H1 (cell line): Measurements from ENCODE around the gene CPNE4. TPM values are rescaled to one million over a fixed set of nuclear protein-coding genes. Genes with fewer than 3 reads are reported as not detected.

Experiments
- CTCF ChIA-PET: fragments of 300-600 bp; sonication (Branson Sonifier 250); formaldehyde crosslinking; loops from one replicate; lab custom pipeline; 2021; ENCODE audit not compliant: partially characterized antibody; lab: Charles Lee
- POLR2A ChIA-PET: fragments of 300-600 bp; sonication (Branson Sonifier 250); formaldehyde crosslinking; loops from one replicate; lab custom pipeline; 2021; ENCODE audit warnings: inconsistent platforms; ENCODE audit not compliant: partially characterized antibody; lab: Charles Lee
- DNase-seq, 2 experiments: peaks; one replicate each; pipeline versions ENCODE4 v3.0.0 to v3.0.0-alpha.2; 2010 to 2022; ENCODE audit warnings: low spot score in 2 of 2, low read depth in 1 of 2, mixed read lengths in 1 of 2
- FAIRE-seq: peaks from 2 replicates; lab custom pipeline; 2011; peaks lifted over from hg19 to GRCh38; lab: Jason Lieb, UNC
- H2AFZ ChIP-seq: 2 replicates; pipeline ENCODE4 v1.8.1; 2012; ENCODE audit warnings: low read length, inconsistent platforms
- H2AK5ac ChIP-seq: 2 replicates; pipeline ENCODE4 v1.6.1; 2013; ENCODE audit warnings: low read depth, low read length
- H2BK120ac ChIP-seq: replicated peaks from 2 replicates; pipeline ENCODE3; 2013; ENCODE audit warnings: low read depth, low read length, inconsistent platforms
- H2BK12ac ChIP-seq: 2 replicates; pipeline ENCODE4 v1.6.1; 2013; ENCODE audit warnings: low read depth, low read length
- H2BK15ac ChIP-seq: 2 replicates; pipeline ENCODE4 v1.6.1; 2013; ENCODE audit warnings: low read length
- H2BK20ac ChIP-seq: 2 replicates; pipeline ENCODE4 v1.6.1; 2013; ENCODE audit warnings: low read length
- H2BK5ac ChIP-seq: 2 replicates; pipeline ENCODE4 v1.6.1; 2013; ENCODE audit warnings: low read depth, low read length
- H3K14ac ChIP-seq: 2 replicates; pipeline ENCODE4 v1.6.1; 2013; ENCODE audit warnings: inconsistent platforms; ENCODE audit not compliant: insufficient read length
- H3K18ac ChIP-seq: 2 replicates; pipeline ENCODE4 v1.6.1; 2013; ENCODE audit warnings: low read length; ENCODE audit errors: extremely low read depth
- H3K23ac ChIP-seq: 2 replicates; pipeline ENCODE4 v1.6.1; 2013; ENCODE audit warnings: inconsistent platforms; ENCODE audit not compliant: insufficient read length
- H3K23me2 ChIP-seq: 2 replicates; pipeline ENCODE4 v1.6.1; 2013; ENCODE audit warnings: low read depth, low read length
- H3K27ac ChIP-seq: 2 replicates; pipeline ENCODE4 v1.6.1; 2011; ENCODE audit warnings: low read depth, low read length, inconsistent platforms
- H3K27me3 ChIP-seq, 4 experiments: replicated peaks in 1 of 4; 1 replicate in 1 of 4; 2 replicates in 3 of 4; pipeline versions ENCODE4 v1.6.1 to v1.8.1; 2011 to 2013; ENCODE audit warnings: low read length in 3 of 4, mild to moderate bottlenecking in 3 of 4, inconsistent platforms in 2 of 4, mixed read lengths in 2 of 4, moderate library complexity in 1 of 4; ENCODE audit not compliant: control insufficient read depth in 3 of 4, insufficient read depth in 3 of 4; ENCODE audit errors: extremely low read depth in 1 of 4
- H3K36me3 ChIP-seq, 4 experiments: 2 replicates each; pipeline versions ENCODE4 v1.6.1 to v1.8.1; 2011 to 2013; ENCODE audit warnings: mild to moderate bottlenecking in 4 of 4, low read length in 3 of 4, moderate library complexity in 2 of 4, control low read depth in 1 of 4, inconsistent platforms in 1 of 4; ENCODE audit not compliant: insufficient read depth in 4 of 4, control insufficient read depth in 2 of 4
- H3K4ac ChIP-seq: replicated peaks from 2 replicates; pipeline ENCODE3; 2013; ENCODE audit warnings: low read length, low read depth, mixed read lengths, inconsistent platforms; ENCODE audit not compliant: insufficient read length
- H3K4me1 ChIP-seq, 4 experiments: replicated peaks in 1 of 4; 1 replicate in 1 of 4; 2 replicates in 3 of 4; pipeline versions ENCODE4 v1.6.1 to v1.8.1; 2011 to 2013; ENCODE audit warnings: low read length in 3 of 4, inconsistent platforms in 2 of 4, mixed read lengths in 1 of 4; ENCODE audit not compliant: insufficient read depth in 4 of 4, control insufficient read depth in 3 of 4
- H3K4me2 ChIP-seq, 2 experiments: 2 replicates each; pipeline versions ENCODE4 v1.6.1 to v1.8.1; 2011 to 2013; ENCODE audit warnings: low read depth in 2 of 2, low read length in 2 of 2, control low read depth in 1 of 2, inconsistent platforms in 1 of 2, mild to moderate bottlenecking in 1 of 2; ENCODE audit not compliant: insufficient read depth in 1 of 2
- H3K4me3 ChIP-seq, 4 experiments: fragments of 200-600, 300-600 bp in 1 of 4; sonication (generic), shearing (Covaris generic), sonication (Bioruptor Twin) in 1 of 4; 2 replicates each; pipeline versions ENCODE4 v1.5.1 to v1.8.1; 2011 to 2016; ENCODE audit warnings: low read length in 4 of 4, low read depth in 3 of 4, control low read depth in 2 of 4, inconsistent platforms in 2 of 4, mild to moderate bottlenecking in 2 of 4, mixed read lengths in 1 of 4, moderate library complexity in 1 of 4; ENCODE audit not compliant: insufficient read depth in 2 of 4; ENCODE audit errors: extremely low read depth in 1 of 4
- H3K56ac ChIP-seq: replicated peaks from 2 replicates; pipeline ENCODE3; 2013; ENCODE audit warnings: low read depth, mild to moderate bottlenecking, mixed read lengths, low read length, inconsistent platforms; ENCODE audit not compliant: insufficient read length
- H3K79me1 ChIP-seq: 2 replicates; pipeline ENCODE4 v1.6.1; 2013; ENCODE audit warnings: low read depth, low read length, control low read depth
- H3K79me2 ChIP-seq, 2 experiments: 2 replicates each; pipeline versions ENCODE4 v1.6.1 to v1.8.1; 2012 to 2013; ENCODE audit warnings: low read length in 2 of 2, mild to moderate bottlenecking in 2 of 2, inconsistent platforms in 1 of 2; ENCODE audit not compliant: insufficient read depth in 2 of 2, control insufficient read depth in 1 of 2
- H3K9ac ChIP-seq, 4 experiments: replicated peaks in 1 of 4; 1 replicate in 1 of 4; 2 replicates in 3 of 4; pipeline versions ENCODE4 v1.6.1 to v1.8.1; 2011 to 2013; ENCODE audit warnings: low read depth in 3 of 4, low read length in 3 of 4, control low read depth in 2 of 4, mild to moderate bottlenecking in 2 of 4, moderate library complexity in 2 of 4, inconsistent platforms in 1 of 4; ENCODE audit errors: extremely low read depth in 1 of 4
- H3K9me3 ChIP-seq, 2 experiments: 2 replicates each; pipeline versions ENCODE4 v1.6.1 to v1.8.1; 2012 to 2013; ENCODE audit warnings: mild to moderate bottlenecking in 2 of 2, moderate library complexity in 2 of 2, control low read depth in 1 of 2, inconsistent platforms in 1 of 2, low read depth in 1 of 2, low read length in 1 of 2, mixed read lengths in 1 of 2; ENCODE audit not compliant: insufficient read depth in 2 of 2
- H4K20me1 ChIP-seq, 2 experiments: replicated peaks in 1 of 2; 2 replicates each; pipeline versions ENCODE3 to v1.8.1; 2011 to 2013; ENCODE audit warnings: inconsistent platforms in 2 of 2, low read length in 2 of 2, mild to moderate bottlenecking in 1 of 2; ENCODE audit not compliant: insufficient read depth in 2 of 2, control insufficient read depth in 1 of 2
- H4K5ac ChIP-seq: 2 replicates; pipeline ENCODE4 v1.6.1; 2013; ENCODE audit warnings: low read length, low read depth, mixed read lengths, inconsistent platforms; ENCODE audit not compliant: insufficient read length
- H4K8ac ChIP-seq: 2 replicates; pipeline ENCODE4 v1.8.0; 2013; ENCODE audit warnings: mild to moderate bottlenecking, moderate library complexity, low read length, inconsistent platforms; ENCODE audit not compliant: insufficient read depth; ENCODE audit errors: extremely low read depth
- H4K91ac ChIP-seq: replicated peaks from 2 replicates; pipeline ENCODE3; 2013; ENCODE audit warnings: low read length, mixed read lengths, inconsistent platforms; ENCODE audit not compliant: insufficient read length
- EGR1 ChIP-seq: IDR thresholded peaks from 2 replicates; pipeline ENCODE4 v1.6.1; 2011; ENCODE audit warnings: low read depth, low read length, borderline replicate concordance
- GABPA ChIP-seq: IDR thresholded peaks from 2 replicates; pipeline ENCODE4 v1.6.1; 2011; ENCODE audit warnings: mild to moderate bottlenecking, low read length, moderate library complexity, borderline replicate concordance; ENCODE audit not compliant: insufficient read depth
- NANOG ChIP-seq: IDR thresholded peaks from 2 replicates; pipeline ENCODE4 v1.6.1; 2011; ENCODE audit warnings: low read length, low read depth, mild to moderate bottlenecking, inconsistent platforms; ENCODE audit not compliant: insufficient read depth, poor library complexity, severe bottlenecking
- POLR2A ChIP-seq, 2 experiments: IDR thresholded peaks; 1 replicate in 1 of 2; 2 replicates in 1 of 2; pipeline ENCODE4 v1.6.1; 2011; ENCODE audit warnings: low read depth in 2 of 2, low read length in 2 of 2, mild to moderate bottlenecking in 2 of 2; ENCODE audit errors: control extremely low read depth in 1 of 2
- TAF1 ChIP-seq: IDR thresholded peaks from 2 replicates; pipeline ENCODE4 v1.6.1; 2011; ENCODE audit warnings: mild to moderate bottlenecking, low read depth, low read length
- WGBS, 2 experiments: shearing (Covaris generic) in 1 of 2; methylation state at CpG; one replicate each; pipeline versions ENCODE4 v1.1.6 to v1.1.7; 2013 to 2015; ENCODE audit warnings: low lambda C conversion rate in 2 of 2, mixed read lengths in 2 of 2, inconsistent platforms in 1 of 2, low coverage in 1 of 2, missing lambda C conversion rate in 1 of 2; ENCODE audit not compliant: insufficient replicate concordance in 2 of 2, insufficient coverage in 1 of 2, insufficient read length in 1 of 2; ENCODE audit errors: extremely low coverage in 1 of 2, missing lambda C conversion rate in 1 of 2; 5-methylcytosine and 5-hydroxymethylcytosine counted together
- polyA plus RNA-seq, 7 experiments: library from polyadenylated mRNA; depleted of rRNA in 3 of 7; stranded (reverse) in 5 of 7; unstranded in 2 of 7; fragments of >200 nt in 5 of 7; fragments of 200-250 nt in 2 of 7; gene quantifications; 1 replicate in 5 of 7; 2 replicates in 1 of 7; 4 replicates in 1 of 7; pipeline versions ENCODE4 v1.2.1 to v1.2.3, GENCODE V29; 2011 to 2013; ENCODE audit warnings: missing spikeins in 2 of 7, mixed read lengths in 2 of 7
- total RNA-seq: library from RNA; stranded (reverse); fragmentation: NEBNext Ultra II Directional; extraction: Animal tissue kit (Norgen Biotek cat#: 25700); gene quantifications from 2 replicates; pipeline ENCODE4 v1.2.1, GENCODE V29; 2021
- TF ChIP-seq, protein P1 (sequence below), 3 experiments: IDR thresholded peaks; 1 replicate in 2 of 3; 2 replicates in 1 of 3; pipeline versions ENCODE4 v1.5.1 to v1.6.1; 2011; ENCODE audit warnings: low read length in 3 of 3, mild to moderate bottlenecking in 3 of 3, inconsistent platforms in 2 of 3, low read depth in 1 of 3, moderate library complexity in 1 of 3; ENCODE audit not compliant: insufficient read depth in 1 of 3; ENCODE audit errors: control extremely low read depth in 1 of 3

Gene CPNE4
- total and polyA plus RNA-seq, 2 of the 8 experiments (the other 6 are each of a cell fraction or from before 2014, with no cell fraction given), result 0.82 to 3.8 TPM

DNA sequence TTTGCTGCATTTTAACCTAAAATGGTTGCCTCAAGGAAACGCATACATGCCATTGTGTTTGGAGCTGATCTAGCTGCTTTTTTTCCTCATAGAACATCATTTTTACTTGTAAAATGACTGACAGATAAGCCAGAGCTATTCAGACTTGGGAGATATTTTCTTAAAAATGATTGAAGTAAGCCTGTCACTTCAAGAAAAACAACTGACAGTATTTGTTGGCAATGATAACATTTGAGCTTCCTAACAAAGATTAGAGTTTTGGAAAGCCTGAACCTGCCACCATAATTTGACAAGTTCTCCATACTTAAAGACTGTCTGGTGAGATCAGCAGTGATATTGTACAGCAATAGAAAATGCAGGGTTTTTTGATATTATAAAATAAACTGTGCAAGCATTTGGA is 504.4 kb downstream of the CPNE4 start:
- no peak overlapping the region for H2AFZ ChIP-seq
- H3K23me2 ChIP-seq, result no peaks in the 10 kb centered on the region
- FAIRE-seq, result no peak
- no peak overlapping the region for H2BK5ac ChIP-seq
- H2BK20ac ChIP-seq, result no peak overlapping the region
- no peak overlapping the region for H4K8ac ChIP-seq
- no peak overlapping the region for H3K4ac ChIP-seq
- no peak for DNase-seq
- H4K20me1 ChIP-seq, result no peaks in the 10 kb centered on the region
- POLR2A ChIA-PET, result interaction anchor here (0.6 to 1.2 kb wide), 3 partner anchors 29 to 1904 kb away, joined by 3 read pairs; no protein-coding TSS in a partner anchor
- 86% methylated on average over 1 of the region's 1 CpG; no CpG with 5 or more reads in 1 of the 2 experiments for WGBS, 2 experiments
- no peak overlapping the region for H3K56ac ChIP-seq
- H3K79me1 ChIP-seq, result no peaks in the 10 kb centered on the region
- H2BK12ac ChIP-seq, result no peak overlapping the region
- TF ChIP-seq EGR1 (no peak), NANOG (no peak), TAF1 (no peak), GABPA (no peak), POLR2A (IDR thresholded peaks at IDR 0.05; ENCODE audit: control extremely low read depth in 1 of 2, low read depth in 2 of 2, low read length in 2 of 2) (no peak)
- TF ChIP-seq, protein P1, sequence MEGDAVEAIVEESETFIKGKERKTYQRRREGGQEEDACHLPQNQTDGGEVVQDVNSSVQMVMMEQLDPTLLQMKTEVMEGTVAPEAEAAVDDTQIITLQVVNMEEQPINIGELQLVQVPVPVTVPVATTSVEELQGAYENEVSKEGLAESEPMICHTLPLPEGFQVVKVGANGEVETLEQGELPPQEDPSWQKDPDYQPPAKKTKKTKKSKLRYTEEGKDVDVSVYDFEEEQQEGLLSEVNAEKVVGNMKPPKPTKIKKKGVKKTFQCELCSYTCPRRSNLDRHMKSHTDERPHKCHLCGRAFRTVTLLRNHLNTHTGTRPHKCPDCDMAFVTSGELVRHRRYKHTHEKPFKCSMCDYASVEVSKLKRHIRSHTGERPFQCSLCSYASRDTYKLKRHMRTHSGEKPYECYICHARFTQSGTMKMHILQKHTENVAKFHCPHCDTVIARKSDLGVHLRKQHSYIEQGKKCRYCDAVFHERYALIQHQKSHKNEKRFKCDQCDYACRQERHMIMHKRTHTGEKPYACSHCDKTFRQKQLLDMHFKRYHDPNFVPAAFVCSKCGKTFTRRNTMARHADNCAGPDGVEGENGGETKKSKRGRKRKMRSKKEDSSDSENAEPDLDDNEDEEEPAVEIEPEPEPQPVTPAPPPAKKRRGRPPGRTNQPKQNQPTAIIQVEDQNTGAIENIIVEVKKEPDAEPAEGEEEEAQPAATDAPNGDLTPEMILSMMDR (IDR thresholded peaks at IDR 0.05; ENCODE audit: control extremely low read depth in 1 of 3, insufficient read depth in 1 of 3, low read depth in 1 of 3, low read length in 3 of 3), result no peak
- no peak overlapping the region for H2BK15ac ChIP-seq
- no peak overlapping the region for H4K91ac ChIP-seq
- no peak overlapping the region for H3K18ac ChIP-seq
- H3K27ac ChIP-seq, result no peak overlapping the region
- H3K4me1 ChIP-seq, result peaks cover 0 to 3% (median under 1%) of the 10 kb centered on the region in 4 experiments; a peak in 2 of 7 replicates
- no peak overlapping the region for H3K23ac ChIP-seq
- no peak overlapping the region for H3K9ac ChIP-seq
- H3K14ac ChIP-seq, result no peak overlapping the region
- H3K4me3 ChIP-seq, result no peak overlapping the region
- H3K4me2 ChIP-seq, result no peak overlapping the region
- H3K36me3 ChIP-seq, result no peaks in the 10 kb centered on the region
- H3K79me2 ChIP-seq, result no peaks in the 10 kb centered on the region
- no peak overlapping the region for H2BK120ac ChIP-seq
- H4K5ac ChIP-seq, result no peak overlapping the region
- no peak overlapping the region for H2AK5ac ChIP-seq
- no peaks in the 10 kb centered on the region; a peak in 1 of 4 replicates for H3K9me3 ChIP-seq
- CTCF ChIA-PET, result interaction anchor here (1.0 to 1.3 kb wide), 2 partner anchors 19 to 508 kb away, joined by 3 to 4 read pairs; no protein-coding TSS in a partner anchor
- no peaks in the 10 kb centered on the region for H3K27me3 ChIP-seq
